HG02642 (cell line): ENCODE data around the gene FGF22.

Experiments
- ATAC-seq: cut with Tn5 transposase; IDR thresholded peaks from one replicate; pipeline ENCODE4 v1.9.1; 2021; ENCODE audit warnings: mild to moderate bottlenecking; ENCODE audit not compliant: unreplicated experiment, poor library complexity

FGF22 gene

GRCh38 chr19:640606-641189 is 1.0 kb downstream of the FGF22 start:
- no peak for ATAC-seq

GRCh38 chr19:641702-642101 is 2.0 kb downstream of the FGF22 start:
- ATAC-seq = no peak

- ATAC-seq = no peak
Measured at GRCh38 chr19:642767-643727, 3.4 kb downstream of the FGF22 start.

- ATAC-seq = no peak
Measured at GRCh38 chr19:643736-644135, 4.1 kb downstream of the FGF22 start.

- no peak for ATAC-seq
Measured at GRCh38 chr19:644363-644762, 4.7 kb downstream of the FGF22 start.

GRCh38 chr19:644789-645188 is 5.1 kb downstream of the FGF22 start:
- no peak for ATAC-seq

GRCh38 chr19:645912-646778 is 6.5 kb downstream of the FGF22 start:
- ATAC-seq = no peak

GRCh38 chr19:646779-647565 is 7.3 kb downstream of the FGF22 start:
- ATAC-seq = no peak

- no peak for ATAC-seq
Measured at GRCh38 chr19:647566-648284, 8.0 kb downstream of the FGF22 start.

GRCh38 chr19:648305-648704 is 8.6 kb downstream of the FGF22 start:
- no peak for ATAC-seq

- ATAC-seq = no peak
Measured at GRCh38 chr19:648904-649801, 9.5 kb downstream of the FGF22 start.

- no peak for ATAC-seq
Measured at GRCh38 chr19:650121-650520, 10.4 kb downstream of the FGF22 start.

GRCh38 chr19:651114-651818 is 11.6 kb downstream of the FGF22 start:
- no peak for ATAC-seq

GRCh38 chr19:651991-652390 is 12.3 kb downstream of the FGF22 start:
- no peak for ATAC-seq

GRCh38 chr19:652467-653389 is 13.0 kb downstream of the FGF22 start:
- ATAC-seq = no peak

- no peak for ATAC-seq
Measured at GRCh38 chr19:653425-653824, 13.7 kb downstream of the FGF22 start.

GRCh38 chr19:655691-656090 is 16.0 kb downstream of the FGF22 start:
- no peak for ATAC-seq
